ENCODE data around the gene TOP2B. TPM values are rescaled to one million over a fixed set of nuclear protein-coding genes. Genes with fewer than 3 reads are reported as not detected.

The TOP2B gene
- total RNA-seq, 1 experiment from 2014 or later = 181 TPM

DNA sequence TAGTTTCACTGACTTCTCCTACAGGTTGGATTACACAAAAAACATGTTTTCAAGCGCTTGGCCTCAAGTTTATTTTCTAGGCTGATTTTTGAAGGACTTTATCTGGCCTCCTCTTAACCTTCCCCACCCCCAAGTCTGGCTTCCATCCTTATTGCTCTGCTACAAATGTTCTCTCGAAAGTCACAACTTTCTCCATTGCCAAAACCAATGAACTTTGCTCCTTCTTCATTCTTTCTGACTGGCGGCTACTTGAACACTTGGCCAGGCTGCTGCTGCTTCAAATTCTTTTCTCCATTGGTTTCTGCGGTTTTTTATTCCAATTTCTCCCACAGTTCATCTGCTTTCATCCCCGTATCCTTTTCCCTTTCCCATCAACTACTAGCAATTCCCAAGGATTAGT lies 106.6 kb downstream of the TOP2B start:
- H3K9me3 Mint-ChIP-seq = no peaks in the 10 kb centered on the region
- Histone ChIP-seq H3K4me1 (ENCODE audit: insufficient read depth, low read length) (no peaks in the 10 kb centered on the region), H3K79me1 (ENCODE audit: insufficient read depth, low read depth, low read length, poor library complexity, severe bottlenecking) (no peaks in the 10 kb centered on the region), H2BK12ac (ENCODE audit: insufficient read length, low read depth, low read length) (no peak overlapping the region), H2BK15ac (ENCODE audit: low read depth, low read length) (no peak overlapping the region), H2AFZ (ENCODE audit: low read length) (no peak overlapping the region), H3K23ac (ENCODE audit: insufficient read length, low read depth, low read length) (no peak overlapping the region), H3K23me2 (ENCODE audit: insufficient read length, low read depth, low read length, poor library complexity, severe bottlenecking) (no peaks in the 10 kb centered on the region), H3K18ac (ENCODE audit: insufficient read length, low read depth, low read length) (no peak overlapping the region), H3K9me3 (ENCODE audit: control insufficient read depth, low read depth, low read length) (no peaks in the 10 kb centered on the region), H3K4ac (ENCODE audit: low read depth, low read length) (no peak overlapping the region), H2AK5ac (ENCODE audit: insufficient read length, low read length) (no peak overlapping the region), H2BK20ac (ENCODE audit: low read depth, low read length, poor library complexity, severe bottlenecking) (no peak overlapping the region), H3K27ac (ENCODE audit: insufficient read length, low read depth, low read length) (no peak overlapping the region), H3K9ac (ENCODE audit: extremely low read depth, insufficient read length, low read length) (no peak overlapping the region), H3K79me2 (ENCODE audit: insufficient read depth, low read length) (no peaks in the 10 kb centered on the region), H3K56ac (ENCODE audit: insufficient read length, low read depth, low read length) (no peak overlapping the region), H3K27me3 (ENCODE audit: insufficient read depth, low read length) (no peaks in the 10 kb centered on the region; the same call in 1 of the 2 replicates), H4K20me1 (ENCODE audit: control insufficient read depth, insufficient read depth, insufficient read length) (no peaks in the 10 kb centered on the region), H2BK120ac (ENCODE audit: low read depth, low read length, poor library complexity, severe bottlenecking) (no peak overlapping the region), H4K91ac (ENCODE audit: insufficient read length, low read depth, low read length) (no peak overlapping the region), H4K5ac (ENCODE audit: insufficient read length, low read depth, low read length) (no peak overlapping the region), H3K4me2 (ENCODE audit: insufficient read depth, insufficient read length, low read length) (no peak overlapping the region), H3K14ac (ENCODE audit: insufficient read depth, low read length) (no peak overlapping the region), H2BK5ac (ENCODE audit: insufficient read length, low read length) (no peak overlapping the region), H3T11ph (ENCODE audit: low read length) (no peak overlapping the region), H4K8ac (replicated peaks; ENCODE audit: insufficient read length, low read depth, low read length) (no peak overlapping the region)
- H3K4me1 Mint-ChIP-seq = peaks cover 5 to 6% of the 10 kb centered on the region in 2 experiments
- no peak for TF ChIP-seq CTCF (conservative IDR thresholded peaks at IDR 0.05)
- no peaks in the 10 kb centered on the region for H3K27me3 Mint-ChIP-seq (ENCODE audit: low read depth)
- H3K4me3 Mint-ChIP-seq = no peak overlapping the region
- WGBS (ENCODE audit: extremely low coverage, insufficient read length, low lambda C conversion rate) = no CpG with 5 or more reads among the region's 5 CpGs
- DNase-seq = no peak
- no peaks in the 10 kb centered on the region for H3K36me3 Mint-ChIP-seq (ENCODE audit: insufficient read depth in 1 of 3, low read depth in 3 of 3)
- H3K27ac Mint-ChIP-seq = no peak overlapping the region
